A549 (cell line): ENCODE measurements around the gene CBR1.

Experiments
- EHMT2 ChIP-seq: fragments of 200-600 bp; sonication (generic); IDR thresholded peaks from 2 replicates; pipeline ENCODE4 v1.6.1; 2016; ENCODE audit warnings: antibody characterized with exemption, low read depth, mild to moderate bottlenecking, moderate library complexity
- TF ChIP-seq, protein P1 (sequence below): IDR thresholded peaks from 2 replicates; pipeline ENCODE4 v1.6.1; 2012

DNA sequence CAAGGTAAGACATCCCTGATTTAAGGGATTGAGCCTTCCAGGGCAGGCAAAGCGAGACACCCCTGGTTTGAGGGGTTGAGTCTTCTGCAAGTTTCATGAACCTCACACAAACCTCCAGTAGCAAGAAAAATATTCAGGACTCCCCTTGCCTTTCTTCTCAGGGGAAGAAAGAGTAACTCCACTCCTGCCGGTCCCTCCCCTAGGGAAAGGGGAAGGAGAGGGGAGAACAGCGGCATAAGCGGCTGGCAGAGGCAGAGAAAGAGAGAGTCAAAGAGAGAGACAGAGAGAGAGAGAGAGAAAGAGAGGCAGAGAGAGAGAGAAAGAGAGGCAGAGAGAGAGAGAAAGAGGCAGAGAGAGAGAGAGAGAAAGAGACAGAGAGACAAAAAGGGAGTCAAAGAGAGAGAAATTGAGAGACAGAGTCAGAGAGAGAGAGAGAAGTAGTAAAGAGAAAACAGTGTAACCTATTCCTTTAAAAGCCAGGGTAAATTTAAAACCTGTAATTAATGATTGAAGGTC lies 35.6 kb downstream of the CBR1 start:
- no peak for TF ChIP-seq EHMT2
- TF ChIP-seq, protein P1, sequence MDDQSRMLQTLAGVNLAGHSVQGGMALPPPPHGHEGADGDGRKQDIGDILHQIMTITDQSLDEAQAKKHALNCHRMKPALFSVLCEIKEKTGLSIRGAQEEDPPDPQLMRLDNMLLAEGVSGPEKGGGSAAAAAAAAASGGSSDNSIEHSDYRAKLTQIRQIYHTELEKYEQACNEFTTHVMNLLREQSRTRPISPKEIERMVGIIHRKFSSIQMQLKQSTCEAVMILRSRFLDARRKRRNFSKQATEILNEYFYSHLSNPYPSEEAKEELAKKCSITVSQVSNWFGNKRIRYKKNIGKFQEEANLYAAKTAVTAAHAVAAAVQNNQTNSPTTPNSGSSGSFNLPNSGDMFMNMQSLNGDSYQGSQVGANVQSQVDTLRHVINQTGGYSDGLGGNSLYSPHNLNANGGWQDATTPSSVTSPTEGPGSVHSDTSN: no peak
